T-helper 22 cell (primary cell): ENCODE results near the gene YJEFN3.

ENCODE experiments used
- DNase-seq: peaks from one replicate; pipeline ENCODE4 v3.0.0-alpha.2; 2020; ENCODE audit warnings: low read depth

Gene YJEFN3

DNA sequence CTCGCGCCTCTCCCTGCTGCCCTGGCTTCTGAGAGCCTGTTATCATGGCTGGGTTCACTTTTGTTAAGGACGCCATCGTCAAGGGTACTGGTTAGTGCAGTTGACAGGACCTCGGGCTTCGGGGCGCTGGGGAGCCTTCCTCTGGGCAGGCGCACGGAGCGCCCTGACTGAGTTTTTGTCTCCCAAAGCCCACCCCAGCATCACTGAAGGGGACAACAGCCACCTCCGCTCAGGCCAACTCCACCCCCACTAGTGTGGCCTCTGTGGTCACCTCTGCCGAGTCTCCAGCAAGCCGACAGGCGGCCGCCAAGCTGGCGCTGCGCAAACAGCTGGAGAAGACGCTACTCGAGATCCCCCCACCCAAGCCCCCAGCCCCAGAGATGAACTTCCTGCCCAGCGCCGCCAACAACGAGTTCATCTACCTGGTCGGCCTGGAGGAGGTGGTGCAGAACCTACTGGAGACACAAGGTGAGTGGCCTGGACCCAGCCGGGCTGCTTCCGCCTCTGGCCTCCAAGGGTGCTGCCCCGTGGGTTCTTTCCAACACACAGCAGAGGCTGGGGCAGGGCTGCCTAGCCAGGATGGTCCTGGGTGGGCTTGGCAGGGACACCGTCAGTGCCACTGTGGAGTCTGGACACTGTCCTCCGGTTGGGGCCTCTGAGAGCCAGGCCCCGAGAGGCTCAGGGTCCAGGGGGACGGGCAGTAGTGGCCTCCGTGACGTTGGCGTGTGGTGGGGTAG lies 30.3 kb upstream of the YJEFN3 start:
- no peak for DNase-seq

DNA sequence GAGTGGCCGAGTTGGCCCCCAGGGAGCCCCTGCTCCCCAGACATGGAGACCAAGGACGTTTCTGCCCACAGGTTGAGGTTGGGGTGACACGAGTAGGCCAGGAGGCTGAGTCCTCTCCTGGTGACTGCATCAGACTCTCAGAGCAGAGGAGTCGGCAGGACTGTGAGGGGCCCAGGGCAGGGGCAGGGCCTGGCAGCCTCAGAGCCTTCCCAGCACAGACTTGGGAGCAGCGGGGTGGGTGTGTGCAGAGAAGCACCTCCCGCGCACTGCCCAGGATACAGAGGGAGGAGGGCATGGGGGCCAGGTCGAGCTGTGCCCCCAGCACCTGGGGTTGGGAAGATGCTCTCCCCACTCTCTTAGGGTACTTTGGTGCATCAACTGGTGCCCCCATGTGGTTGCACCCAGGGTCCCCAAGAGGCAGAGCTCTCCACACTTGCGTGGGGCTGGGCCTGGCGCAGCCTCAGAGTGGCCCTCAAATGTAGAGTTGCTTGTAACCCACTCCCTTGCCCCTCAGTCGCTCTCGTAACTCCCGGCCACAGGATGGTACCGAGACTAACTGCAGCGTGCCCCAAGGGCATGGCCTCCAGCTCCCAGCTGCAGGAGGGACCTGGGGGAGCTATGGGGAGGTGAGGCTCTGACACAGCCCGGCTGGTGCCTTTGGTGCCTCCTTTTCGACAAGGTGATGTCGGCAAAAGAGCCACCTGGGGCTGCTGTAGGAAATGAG lies 29.3 kb upstream of the YJEFN3 start:
- DNase-seq = no peak

DNA sequence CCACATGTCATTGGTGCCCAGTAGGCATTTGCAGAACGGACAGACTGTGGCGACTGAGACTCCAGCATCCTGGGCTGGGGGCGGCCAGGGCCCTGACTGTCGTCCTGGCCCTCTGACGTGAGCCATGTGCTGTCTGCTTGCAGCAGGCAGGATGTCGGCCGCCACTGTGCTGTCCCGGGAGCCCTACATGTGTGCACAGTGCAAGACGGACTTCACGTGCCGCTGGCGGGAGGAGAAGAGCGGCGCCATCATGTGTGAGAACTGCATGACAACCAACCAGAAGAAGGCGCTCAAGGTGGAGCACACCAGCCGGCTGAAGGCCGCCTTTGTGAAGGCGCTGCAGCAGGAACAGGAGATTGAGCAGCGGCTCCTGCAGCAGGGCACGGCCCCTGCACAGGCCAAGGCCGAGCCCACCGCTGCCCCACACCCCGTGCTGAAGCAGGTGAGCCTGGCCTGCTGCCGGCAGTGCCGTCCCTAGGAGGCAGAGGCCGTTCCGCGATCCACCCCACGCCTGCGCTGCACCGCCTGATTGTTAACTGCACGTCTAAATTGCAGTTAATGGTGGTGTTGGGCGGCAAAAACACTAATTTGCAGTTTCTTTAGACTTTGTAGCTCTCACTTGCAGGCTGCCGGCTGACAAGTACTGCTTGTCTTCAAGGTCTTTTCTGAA lies 27.6 kb upstream of the YJEFN3 start:
- DNase-seq = no peak

DNA sequence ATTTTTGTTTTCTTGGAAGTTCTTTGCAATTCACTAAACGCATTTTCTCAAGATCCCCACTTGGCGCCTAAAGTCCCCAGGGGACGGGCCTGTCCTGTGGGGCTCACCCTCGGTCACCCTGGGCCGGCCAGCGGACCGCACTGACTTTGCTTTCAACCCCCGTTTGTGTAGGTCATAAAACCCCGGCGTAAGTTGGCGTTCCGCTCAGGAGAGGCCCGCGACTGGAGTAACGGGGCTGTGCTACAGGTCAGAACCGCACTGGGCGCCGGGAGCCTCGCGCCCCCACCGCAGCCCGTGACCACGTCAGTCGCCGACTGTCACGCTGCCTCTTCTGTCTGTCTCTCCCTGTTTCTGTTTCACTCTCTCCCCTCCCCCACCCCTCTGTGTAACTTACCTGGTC lies 26.9 kb upstream of the YJEFN3 start:
- no peak for DNase-seq

DNA sequence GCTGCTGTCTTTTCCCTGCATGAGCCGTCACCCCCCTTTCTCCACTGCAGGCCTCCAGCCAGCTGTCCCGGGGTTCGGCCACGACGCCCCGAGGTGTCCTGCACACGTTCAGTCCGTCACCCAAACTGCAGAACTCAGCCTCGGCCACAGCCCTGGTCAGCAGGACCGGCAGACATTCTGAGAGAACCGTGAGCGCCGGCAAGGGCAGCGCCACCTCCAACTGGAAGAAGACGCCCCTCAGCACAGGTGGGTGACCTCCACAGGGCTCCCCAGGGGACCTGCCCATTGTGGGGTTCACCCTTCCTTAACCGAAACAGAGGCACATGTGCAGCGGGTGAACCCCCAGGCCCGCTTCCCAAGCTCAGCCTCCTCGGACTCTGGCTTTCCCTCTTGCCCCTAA lies 26.4 kb upstream of the YJEFN3 start:
- no peak for DNase-seq

DNA sequence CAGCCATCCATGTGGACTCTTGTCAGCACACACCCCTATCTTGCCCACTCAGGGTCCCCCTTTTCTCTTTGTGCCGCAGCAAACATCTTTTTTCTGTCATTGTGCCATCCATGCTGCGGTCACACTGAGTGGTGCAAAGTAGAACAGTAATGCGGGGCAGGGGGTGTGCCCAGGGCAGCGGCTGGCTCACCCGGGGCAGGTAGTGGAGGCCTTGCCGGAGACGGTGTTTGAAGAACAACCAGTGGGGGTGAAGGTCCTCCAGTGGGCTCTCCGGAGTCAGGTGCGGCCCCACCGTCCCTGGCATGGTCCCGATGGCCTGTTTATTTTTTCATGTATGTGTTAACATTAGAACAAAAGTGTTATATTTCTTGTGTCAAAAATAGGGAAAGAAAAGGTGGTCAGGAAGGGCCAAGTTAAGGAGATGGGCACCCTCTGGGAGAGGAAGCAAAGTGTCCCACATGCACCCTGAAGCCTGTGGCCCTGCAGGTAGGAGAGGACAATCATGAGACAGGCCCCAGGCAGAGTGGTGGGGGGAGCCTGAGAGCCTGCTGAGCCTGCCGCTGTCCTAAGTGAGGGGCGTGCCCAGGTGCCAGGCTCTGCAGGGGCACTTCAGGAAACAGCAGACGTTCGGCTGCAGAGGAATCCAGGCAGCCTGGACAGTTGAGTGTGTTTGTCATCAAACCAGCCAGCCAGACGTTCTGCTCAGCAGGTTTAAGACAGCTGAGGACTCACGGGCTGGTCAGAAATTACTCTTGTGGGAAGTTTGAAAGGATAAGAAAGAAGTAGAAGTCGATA lies 25.7 kb upstream of the YJEFN3 start:
- DNase-seq = no peak

DNA sequence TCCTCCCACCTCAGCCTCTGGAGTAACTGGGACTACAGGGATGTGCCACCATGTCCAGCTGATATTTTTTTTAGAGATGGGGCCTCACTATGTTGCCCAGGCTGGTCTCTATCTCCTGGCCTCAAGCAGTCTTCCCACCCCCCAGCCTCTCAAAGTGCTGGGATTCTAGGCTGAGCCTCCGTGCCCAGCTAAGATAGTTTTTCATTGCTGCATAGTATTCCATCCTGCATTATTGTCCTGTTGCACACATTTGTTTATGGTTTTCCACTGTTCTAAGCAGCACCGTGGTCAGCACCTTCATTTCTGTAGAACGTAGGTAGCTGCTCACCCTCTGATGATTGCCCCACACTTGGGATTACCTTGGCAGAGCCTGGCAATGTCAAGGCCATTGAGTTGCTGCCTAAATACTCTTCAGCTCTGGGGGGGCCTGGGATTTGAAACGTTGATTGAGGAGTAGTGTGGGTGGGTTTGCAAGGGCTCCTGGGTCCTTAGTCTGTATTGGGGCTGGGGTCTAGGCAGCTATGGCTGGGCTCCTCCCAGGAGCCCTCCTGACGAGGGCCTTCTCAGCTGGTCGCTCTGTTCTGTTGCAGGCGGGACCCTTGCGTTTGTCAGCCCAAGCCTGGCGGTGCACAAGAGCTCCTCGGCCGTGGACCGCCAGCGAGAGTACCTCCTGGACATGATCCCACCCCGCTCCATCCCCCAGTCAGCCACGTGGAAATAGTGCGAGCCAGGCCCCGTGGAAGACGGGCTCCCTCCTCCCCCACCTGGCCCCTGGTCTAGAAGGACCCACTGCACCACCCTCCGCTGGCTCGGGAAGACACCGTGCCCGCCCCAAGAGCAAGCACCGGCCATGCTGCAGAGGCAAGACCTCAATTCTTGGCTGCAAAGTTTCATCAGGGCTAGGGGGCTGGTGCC lies 23.7 kb upstream of the YJEFN3 start:
- no peak for DNase-seq

DNA sequence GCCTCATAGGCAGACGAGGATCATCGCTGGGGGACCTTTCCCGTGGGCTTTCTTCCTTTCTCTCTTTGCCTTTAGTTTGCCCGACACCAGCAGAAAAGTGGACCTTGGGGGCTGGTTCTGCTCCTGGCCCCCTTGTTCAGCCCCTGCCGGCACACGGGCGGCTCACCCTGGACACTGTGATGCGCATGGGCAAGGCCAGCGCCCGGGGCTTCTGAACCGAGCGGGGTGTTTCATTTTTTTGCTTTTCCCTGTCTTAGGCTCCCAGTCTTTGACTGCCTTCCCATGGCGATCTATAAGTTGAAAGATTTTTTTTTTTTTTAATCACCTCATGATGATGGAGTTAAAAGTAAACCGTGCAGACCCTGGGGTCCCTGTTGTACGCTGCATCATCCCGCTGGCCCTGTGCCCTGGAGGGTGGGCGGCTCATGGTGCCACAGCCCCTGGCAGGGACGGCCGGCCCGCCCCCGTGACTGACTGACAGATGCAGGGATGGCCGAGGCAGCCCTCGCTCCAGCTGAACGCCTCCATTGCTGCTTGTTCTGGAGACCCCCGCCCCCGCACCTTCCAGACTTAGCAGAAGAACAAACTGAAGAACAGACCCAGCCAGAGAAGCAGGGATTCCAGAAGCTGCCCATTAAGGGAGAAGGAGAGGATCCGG lies 22.9 kb upstream of the YJEFN3 start:
- no peak for DNase-seq

DNA sequence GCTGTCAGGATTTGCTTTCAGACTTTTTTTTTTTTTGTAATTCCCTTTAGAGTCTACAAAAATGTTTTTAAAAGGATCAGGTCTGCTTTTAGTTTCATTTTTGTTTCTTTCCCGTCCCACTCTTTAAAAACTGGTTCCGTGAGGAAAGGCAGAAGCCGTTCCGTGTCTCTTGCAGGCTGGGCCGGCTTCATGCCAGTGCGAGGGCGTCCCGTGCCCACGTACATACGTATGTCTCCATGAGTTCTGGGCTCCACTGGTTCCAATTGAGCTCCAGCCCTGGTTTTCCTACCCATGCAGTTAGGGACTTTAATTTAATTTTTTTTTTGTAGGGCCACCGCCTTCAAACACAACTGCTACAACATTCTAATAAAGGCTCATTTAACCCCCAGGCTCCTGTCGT lies 22.1 kb upstream of the YJEFN3 start:
- no peak for DNase-seq

DNA sequence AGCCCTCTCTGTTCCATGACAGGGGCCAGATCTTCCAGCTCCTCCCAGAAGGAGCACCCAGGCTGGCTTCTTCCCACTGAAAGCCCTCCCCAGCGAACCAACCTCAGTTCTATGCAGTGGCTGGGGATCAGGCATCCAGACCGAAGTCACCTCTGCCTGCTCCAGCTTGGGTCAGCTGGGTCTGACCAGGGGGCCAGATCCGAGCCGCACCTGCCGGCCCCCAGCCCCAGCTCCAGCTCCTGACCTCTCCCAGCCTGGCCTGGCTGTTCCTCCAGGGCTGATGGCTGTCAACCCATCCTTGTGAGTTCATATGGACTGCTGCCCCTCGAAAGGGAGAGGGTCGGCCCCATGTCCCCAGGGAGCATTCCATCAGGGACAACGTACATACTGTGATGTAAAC lies 21.4 kb upstream of the YJEFN3 start:
- no peak for DNase-seq

DNA sequence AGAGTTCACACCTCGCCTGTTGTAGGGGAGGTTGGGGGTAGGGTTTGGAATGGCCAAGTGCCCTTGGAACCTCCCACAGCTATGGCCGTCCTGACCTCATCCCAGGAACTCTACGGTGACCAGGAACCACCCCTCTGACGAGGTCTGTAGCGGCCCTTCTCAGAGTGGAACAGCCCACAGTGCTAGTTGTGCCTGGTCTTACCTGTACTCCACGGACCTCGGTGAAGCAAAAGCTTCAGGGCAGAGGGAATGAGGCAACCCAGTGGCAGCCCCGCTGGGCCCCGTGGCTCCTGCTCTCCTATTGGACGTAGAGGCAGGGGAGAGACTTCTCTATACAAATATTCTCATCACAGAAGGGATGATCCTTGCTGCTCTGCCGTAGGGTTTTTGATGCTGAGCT lies 20.5 kb upstream of the YJEFN3 start:
- DNase-seq = no peak

DNA sequence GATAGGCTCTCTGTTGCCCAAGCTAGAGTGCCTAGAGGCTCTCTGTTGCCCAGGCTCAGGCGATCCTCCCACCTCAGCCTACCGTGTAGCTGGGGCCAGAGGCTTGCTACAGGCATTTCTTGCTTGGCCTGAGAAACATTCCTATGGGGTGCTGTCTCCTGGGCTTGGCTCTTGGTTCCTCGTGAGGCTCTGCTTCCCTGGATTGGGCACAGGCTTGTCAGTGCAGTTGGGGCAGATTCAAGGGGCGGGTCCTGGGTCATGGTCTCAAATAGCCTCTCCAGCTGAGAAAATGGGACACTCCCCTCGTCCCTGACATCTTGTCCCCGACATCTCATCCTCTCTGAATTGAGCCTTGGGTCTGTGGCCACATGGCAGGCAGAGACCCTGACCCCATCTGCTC lies 18.3 kb upstream of the YJEFN3 start:
- no peak for DNase-seq

DNA sequence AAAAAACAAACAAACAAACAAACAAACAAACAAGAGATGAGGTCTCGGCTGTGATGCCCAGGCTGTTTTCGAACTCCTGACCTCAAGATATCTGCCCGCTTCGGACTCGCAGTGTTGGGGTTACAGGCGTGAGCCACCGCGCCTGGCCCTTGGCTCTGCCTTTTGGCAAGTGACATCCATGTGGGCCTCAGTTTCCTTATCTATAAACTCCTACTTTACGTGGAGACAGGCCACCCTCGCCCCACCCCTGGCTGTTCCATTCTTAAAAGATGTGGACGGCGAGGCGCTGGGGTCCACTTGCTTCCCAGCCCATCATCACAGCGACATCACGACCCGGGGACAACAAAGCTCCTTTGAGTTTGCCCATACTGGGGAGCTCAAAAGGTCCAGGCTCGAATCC lies 15.0 kb upstream of the YJEFN3 start:
- DNase-seq = no peak

DNA sequence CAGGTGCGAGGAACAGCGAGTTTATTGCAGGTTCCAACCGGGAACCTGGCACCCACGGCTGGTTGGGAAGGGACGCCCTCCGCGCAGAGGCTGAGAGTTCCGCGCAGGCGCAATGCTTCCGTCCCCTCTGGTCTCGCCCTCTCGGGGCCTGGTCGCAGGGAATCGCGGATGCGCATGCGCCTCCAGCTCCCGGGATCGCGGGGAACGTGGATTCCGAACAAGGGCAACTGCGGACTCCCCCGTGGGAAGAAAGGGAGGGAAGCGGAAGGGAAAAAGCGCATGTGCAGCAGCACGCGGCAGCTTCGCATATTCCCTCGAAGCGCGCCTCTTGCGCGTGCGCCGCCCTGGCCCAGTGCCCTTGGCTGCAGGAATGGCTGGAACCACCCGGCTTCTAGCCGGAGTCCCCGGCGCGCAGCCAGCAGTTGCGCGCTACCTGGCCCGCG lies 14.5 kb upstream of the YJEFN3 start:
- DNase-seq = no peak

DNA sequence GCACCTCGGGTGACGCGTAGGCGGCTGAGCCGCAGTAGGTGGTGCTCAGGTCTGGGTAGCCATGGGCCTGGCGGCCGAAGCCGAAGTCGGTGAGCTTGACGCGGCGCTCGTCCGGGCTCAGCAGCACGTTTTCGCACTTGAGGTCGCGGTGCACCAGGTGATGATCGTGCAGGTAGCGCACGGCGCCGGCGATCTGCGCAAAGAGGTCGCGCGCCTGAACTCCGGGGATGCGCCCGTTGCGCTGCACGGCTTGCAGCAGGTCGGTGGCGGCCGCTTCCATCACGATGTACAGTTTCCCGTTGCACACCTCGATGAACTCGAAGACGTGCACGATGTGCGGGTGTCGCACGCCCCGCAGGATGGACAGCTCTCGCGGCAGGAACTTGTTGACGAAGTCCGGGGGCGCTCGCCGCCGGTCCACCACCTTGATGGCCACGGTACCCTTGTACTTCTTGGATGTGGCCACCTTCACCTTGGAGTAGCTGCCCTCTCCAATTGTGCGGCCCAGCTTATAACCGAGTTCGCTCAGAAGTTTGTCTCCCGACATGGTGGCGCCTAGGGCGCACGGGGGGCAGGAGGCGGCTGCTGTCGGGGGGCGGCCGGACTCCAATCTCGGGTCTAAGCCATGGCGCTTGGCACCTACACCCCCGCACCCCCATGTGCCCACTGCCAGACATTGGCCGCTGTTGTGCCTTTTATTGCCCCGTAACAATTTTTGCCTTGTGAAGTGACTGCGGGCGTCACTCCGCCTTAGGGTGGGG lies 13.7 kb upstream of the YJEFN3 start, which contains the start of gene TSSK6:
Gene TSSK6 (minus strand): TSS at position 668 of the 761 bp plus-strand sequence. CDS start 121 bp downstream, at position 547.
- DNase-seq = no peak

DNA sequence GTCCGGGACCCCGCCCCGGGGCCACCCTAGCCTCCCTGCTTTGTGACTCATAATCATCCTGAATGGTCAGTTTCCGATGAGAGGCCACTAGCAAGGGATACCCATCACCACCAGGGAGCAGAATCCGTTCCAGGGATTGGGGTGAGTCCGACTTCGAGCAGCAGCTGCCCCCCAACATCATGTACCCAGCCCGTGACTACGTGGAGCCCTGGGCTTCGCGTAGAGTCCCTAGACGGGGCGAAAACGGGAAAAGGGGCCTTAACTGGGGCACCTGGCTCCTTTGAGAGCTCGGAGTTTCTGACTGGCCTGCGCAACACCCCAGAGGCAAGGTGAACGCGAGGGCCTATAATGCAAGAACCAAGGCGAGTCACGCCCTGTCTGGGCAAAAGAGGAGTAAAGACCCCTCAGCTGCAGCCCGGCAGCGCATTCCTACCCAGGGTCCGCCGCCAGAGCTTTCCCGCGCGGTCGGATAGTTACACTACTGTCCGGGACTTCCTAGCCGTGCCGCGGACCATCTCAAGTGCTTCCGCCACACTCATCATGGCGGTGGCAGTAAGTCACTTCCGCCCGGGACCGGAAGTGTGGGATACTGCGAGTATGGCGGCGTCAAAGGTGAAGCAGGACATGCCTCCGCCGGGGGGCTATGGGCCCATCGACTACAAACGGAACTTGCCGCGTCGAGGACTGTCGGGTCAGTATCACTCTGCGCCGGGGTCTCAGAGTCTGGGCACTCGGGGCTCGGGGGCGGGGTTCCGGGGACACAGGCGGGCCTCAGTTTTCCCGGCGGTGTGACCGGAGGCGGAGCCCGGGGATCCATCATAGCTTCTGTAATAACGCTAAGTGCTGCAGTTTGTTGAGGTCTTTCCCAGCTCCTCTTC lies 12.8 kb upstream of the YJEFN3 start, which contains the start of gene NDUFA13:
Gene NDUFA13 (plus strand): TSS at position 584 of the 878 bp plus-strand sequence. CDS start 14 bp downstream, at position 598.
- DNase-seq = peak; percentile 81

DNA sequence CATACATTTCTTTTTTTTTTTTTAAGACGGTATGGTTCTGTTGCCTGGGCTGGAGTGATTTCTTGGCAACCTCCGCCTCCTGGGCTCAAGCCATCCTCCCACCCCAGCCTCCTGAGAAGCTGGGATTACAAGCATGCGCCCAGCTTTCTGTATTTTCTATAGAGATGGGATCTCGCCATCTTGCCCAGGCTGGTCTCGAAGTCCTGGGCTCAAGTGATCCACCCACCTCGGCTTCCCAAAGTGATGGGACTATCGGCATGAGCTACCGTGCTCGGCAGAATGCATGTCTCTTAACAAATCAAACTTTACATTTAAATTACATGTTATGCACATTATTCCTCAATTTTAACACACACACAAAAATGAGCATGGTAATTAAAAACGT lies 11.5 kb upstream of the YJEFN3 start:
- no peak for DNase-seq

DNA sequence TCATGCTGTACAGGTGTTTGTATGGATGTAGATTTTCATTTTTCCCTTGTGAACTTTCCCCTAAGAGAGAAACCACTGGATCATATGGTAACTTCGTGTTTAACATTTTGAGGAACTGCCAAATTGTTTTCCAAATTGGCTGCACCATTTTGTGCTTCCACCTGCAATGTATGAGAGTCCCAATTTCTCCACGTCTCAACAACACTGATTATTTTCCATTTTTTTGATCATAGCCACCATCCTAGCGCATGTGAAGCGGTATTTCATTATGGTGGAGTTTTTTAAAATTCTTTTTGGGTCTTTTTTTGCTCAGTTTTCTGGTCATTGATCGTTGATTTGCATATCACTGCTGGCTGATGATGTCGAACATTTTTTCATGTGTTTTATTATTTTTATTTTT lies 7.7 kb upstream of the YJEFN3 start:
- no peak for DNase-seq

DNA sequence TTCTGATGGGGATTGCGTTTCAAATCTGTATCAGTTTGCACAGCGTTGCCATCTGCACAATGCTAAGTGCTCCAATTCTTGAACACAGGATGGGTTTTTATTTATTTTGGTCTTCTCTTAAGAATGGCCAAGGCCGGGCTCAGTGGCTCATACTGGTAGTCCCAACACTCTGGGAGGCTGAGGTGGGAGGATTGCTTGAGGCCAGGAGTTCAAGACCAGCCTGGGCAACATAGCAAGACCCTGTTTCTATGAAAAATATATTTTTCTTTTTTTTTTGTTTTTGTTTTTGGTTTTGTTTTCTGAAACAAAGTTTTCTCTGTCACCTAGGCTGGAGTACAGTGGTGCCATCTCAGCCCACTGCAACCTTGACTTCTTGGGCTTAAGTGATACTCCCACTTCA lies 5.5 kb upstream of the YJEFN3 start:
- DNase-seq = no peak
